ENCODE data around the gene VAV1. TPM values are rescaled to one million over a fixed set of nuclear protein-coding genes. Genes with fewer than 3 reads are reported as not detected.

The VAV1 gene
- total and polyA plus RNA-seq, 4 donors, result 0.60 to 13.3 (median 4.1) TPM

DNA sequence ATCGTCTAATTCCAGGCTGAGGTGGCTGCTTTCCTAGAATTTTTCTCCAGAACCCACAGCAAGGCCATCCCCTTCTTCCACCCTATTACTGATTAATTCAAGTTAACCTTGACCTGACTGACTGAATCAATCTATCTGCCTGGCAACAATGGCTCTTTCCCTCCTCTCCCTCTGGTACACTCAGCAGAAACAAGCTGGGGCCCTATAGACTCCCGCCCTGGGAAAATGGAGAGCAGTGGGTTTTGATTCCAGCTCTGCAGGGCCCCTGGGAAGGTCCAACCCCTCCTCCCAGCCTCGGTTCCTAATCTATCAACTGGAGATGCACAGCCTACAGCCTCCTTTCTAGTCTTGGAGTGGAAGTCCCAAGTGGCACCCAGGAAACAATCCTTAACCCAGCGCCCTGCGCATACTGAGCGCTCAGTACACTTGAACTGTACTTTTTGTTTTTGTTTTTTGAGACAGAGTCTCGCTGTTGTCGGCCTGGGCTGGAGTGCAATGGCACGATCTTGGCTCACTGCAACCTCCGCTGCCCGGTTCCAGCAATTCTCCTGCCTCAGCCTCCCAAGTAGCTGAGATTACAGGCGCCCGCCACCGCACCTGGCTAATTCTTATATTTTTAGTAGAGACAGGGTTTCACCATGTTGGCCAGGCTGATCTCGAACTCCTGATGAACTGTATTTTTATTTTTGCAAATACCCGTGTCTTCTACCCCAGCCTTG lies 46.8 kb upstream of the VAV1 start:
- Histone ChIP-seq H3K9me3 (ENCODE audit: control insufficient read depth in 4 of 4, low read length in 3 of 4) (no peaks in the 10 kb centered on the region), H3K27me3 (ENCODE audit: control insufficient read depth in 4 of 4, insufficient read depth in 4 of 4, low read length in 3 of 4) (no peaks in the 10 kb centered on the region), H3K4me1 (ENCODE audit: control insufficient read depth in 4 of 4, insufficient read depth in 4 of 4, low read length in 3 of 4) (peaks cover 6 to 67% (median 51%) of the 10 kb centered on the region in 4 donors), H3K36me3 (ENCODE audit: control insufficient read depth in 4 of 4, insufficient read depth in 3 of 4, low read depth in 1 of 4, low read length in 3 of 4) (no peaks in the 10 kb centered on the region), H3K9ac (ENCODE audit: low read depth in 1 of 2, low read length in 2 of 2) (peak overlapping the region; percentile 27 to 49), H3K27ac (ENCODE audit: low read depth in 1 of 2, low read length in 2 of 2) (peak overlapping the region; percentile 67 to 84), H3K4me3 (ENCODE audit: low read depth in 1 of 3, low read length in 3 of 3) (peak overlapping the region; percentile 19 to 56 (median 26))
- WGBS, result 39% methylated on average over 16 of the region's 16 CpGs
- TF ChIP-seq HNF4G (IDR thresholded peaks at IDR 0.05), result peak; percentile 13
- TF ChIP-seq FOXA2 (IDR thresholded peaks at IDR 0.05), result no peak
- TF ChIP-seq RXRA (IDR thresholded peaks at IDR 0.05), result peak; percentile 87
- no peak for TF ChIP-seq GABPA (IDR thresholded peaks at IDR 0.05 in 1 of 2, conservative IDR thresholded peaks at IDR 0.05 in 1 of 2)
- TF ChIP-seq FOXA1 (IDR thresholded peaks at IDR 0.05), result no peak
- TF ChIP-seq SP1 (IDR thresholded peaks at IDR 0.05), result peak; percentile 79
- TF ChIP-seq REST (IDR thresholded peaks at IDR 0.05), result peak; percentile 41
- peak; percentile 30 for TF ChIP-seq MAX (IDR thresholded peaks at IDR 0.05)
- peak; percentile 90 for TF ChIP-seq YY1 (IDR thresholded peaks at IDR 0.05)
- TF ChIP-seq RAD21 (IDR thresholded peaks at IDR 0.05), result peak in 1 of 2 donors; percentile 9
- no peak for TF ChIP-seq CTCF (IDR thresholded peaks at IDR 0.05; ENCODE audit: low read depth, low read length, missing input control)
- peak; percentile 45 for TF ChIP-seq TAF1 (conservative IDR thresholded peaks at IDR 0.05)
- TF ChIP-seq, protein P1, sequence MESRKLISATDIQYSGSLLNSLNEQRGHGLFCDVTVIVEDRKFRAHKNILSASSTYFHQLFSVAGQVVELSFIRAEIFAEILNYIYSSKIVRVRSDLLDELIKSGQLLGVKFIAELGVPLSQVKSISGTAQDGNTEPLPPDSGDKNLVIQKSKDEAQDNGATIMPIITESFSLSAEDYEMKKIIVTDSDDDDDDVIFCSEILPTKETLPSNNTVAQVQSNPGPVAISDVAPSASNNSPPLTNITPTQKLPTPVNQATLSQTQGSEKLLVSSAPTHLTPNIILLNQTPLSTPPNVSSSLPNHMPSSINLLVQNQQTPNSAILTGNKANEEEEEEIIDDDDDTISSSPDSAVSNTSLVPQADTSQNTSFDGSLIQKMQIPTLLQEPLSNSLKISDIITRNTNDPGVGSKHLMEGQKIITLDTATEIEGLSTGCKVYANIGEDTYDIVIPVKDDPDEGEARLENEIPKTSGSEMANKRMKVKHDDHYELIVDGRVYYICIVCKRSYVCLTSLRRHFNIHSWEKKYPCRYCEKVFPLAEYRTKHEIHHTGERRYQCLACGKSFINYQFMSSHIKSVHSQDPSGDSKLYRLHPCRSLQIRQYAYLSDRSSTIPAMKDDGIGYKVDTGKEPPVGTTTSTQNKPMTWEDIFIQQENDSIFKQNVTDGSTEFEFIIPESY (IDR thresholded peaks at IDR 0.05), result peak; percentile 24
- TF ChIP-seq HNF4A (conservative IDR thresholded peaks at IDR 0.05), result peak; percentile 56 to 70
- no peak for TF ChIP-seq EGR1 (IDR thresholded peaks at IDR 0.05; ENCODE audit: low read depth in 2 of 2)
- no peak for TF ChIP-seq JUND (IDR thresholded peaks at IDR 0.05)
- TF ChIP-seq NR2F2 (IDR thresholded peaks at IDR 0.05), result peak; percentile 74
- TF ChIP-seq ATF3 (IDR thresholded peaks at IDR 0.05), result peak; percentile 24
- DNase-seq (ENCODE audit: low spot score), result no peak
